Keratinocyte (primary cell): ENCODE data around the gene MCCD1.

Source experiments
- CTCF ChIP-seq, 3 experiments: IDR thresholded peaks in 1 of 3; conservative IDR thresholded peaks in 1 of 3; optimal IDR thresholded peaks in 1 of 3; 2 replicates in 2 of 3; 3 replicates in 1 of 3; pipeline versions ENCODE3 to v1.5.1; 2011; ENCODE audit warnings: low read length in 3 of 3, mild to moderate bottlenecking in 3 of 3, moderate library complexity in 2 of 3, control low read depth in 1 of 3, inconsistent platforms in 1 of 3; ENCODE audit not compliant: insufficient read depth in 2 of 3; ENCODE audit errors: extremely low read depth in 1 of 3
- EZH2 ChIP-seq: IDR thresholded peaks from one replicate; pipeline ENCODE4 v1.6.1; 2012; ENCODE audit warnings: inconsistent platforms, mild to moderate bottlenecking, low read length, moderate library complexity

GRCh38 chr6:31548544-31548873 is 19.7 kb downstream of the MCCD1 start:
- TF ChIP-seq CTCF (optimal IDR thresholded peaks at IDR 0.05 in 1 of 3, IDR thresholded peaks at IDR 0.05 in 1 of 3, conservative IDR thresholded peaks at IDR 0.05 in 1 of 3; ENCODE audit: extremely low read depth in 1 of 3, insufficient read depth in 2 of 3, low read length in 3 of 3) = no peak
- no peak for TF ChIP-seq EZH2
